ENCODE data around the gene IL11.

IL11 gene

DNA sequence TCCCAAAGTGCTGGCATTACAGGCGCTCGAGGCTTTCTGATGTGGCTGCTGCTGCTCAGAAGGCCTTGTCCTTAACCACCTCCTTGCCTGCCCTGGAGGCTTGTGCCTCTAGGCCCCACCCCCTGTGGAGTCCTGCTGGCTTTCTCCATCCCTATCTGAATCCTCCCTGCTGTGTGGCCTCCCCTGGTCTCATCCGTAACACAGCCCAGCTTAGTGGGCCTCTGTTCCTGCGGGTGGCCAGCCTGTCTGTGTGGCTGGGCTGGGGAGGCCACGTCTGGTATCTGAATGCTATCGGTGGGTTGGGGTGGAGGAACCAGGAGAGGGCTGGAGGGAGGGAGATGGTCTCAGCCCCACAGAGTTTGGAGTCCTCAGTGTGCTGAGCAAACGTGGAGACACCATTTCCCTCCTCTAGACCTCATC lies 20.2 kb upstream of the IL11 start:
- ATAC-seq: no peak

GRCh38 chr19:55389386-55390317 lies 19.4 kb upstream of the IL11 start:
- ATAC-seq: no peak

DNA sequence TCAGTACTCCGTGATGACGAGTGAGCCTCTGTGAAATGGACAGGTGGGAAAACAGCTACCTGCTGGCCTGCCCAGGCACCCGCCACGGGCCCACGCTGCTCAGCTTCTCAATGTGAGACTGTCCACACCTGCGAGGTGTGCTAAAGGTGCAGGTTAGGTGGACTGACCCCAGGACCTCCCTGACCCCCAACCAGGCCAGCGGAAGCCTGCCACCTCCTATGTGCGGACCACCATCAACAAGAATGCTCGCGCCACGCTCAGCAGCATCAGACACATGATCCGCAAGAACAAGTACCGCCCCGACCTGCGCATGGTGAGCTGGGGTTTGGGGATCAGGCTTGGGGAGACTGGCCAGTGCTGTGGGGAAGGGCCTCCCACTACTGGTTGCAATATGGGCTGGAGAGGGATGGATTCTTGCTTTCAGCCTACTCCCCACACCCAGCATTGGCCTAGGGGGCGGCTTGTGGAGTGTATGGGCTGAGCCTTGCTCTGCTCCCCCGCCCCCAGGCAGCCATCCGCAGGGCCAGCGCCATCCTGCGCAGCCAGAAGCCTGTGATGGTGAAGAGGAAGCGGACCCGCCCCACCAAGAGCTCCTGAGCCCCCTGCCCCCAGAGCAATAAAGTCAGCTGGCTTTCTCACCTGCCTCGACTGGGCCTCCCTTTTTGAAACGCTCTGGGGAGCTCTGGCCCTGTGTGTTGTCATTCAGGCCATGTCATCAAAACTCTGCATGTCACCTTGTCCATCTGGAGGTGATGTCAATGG lies 17.7 kb upstream of the IL11 start:
- no peak for ATAC-seq

GRCh38 chr19:55386493-55386971 lies 16.3 kb upstream of the IL11 start:
- no peak for ATAC-seq

- peak; percentile 78 to 79 for ATAC-seq
Observed at GRCh38 chr19:55385724-55386492, 15.6 kb upstream of the IL11 start, which contains the start of gene RPL28. RPL28 (plus strand) TSS chr19:55385932; CDS start chr19:55386358, 426 bp downstream.

DNA sequence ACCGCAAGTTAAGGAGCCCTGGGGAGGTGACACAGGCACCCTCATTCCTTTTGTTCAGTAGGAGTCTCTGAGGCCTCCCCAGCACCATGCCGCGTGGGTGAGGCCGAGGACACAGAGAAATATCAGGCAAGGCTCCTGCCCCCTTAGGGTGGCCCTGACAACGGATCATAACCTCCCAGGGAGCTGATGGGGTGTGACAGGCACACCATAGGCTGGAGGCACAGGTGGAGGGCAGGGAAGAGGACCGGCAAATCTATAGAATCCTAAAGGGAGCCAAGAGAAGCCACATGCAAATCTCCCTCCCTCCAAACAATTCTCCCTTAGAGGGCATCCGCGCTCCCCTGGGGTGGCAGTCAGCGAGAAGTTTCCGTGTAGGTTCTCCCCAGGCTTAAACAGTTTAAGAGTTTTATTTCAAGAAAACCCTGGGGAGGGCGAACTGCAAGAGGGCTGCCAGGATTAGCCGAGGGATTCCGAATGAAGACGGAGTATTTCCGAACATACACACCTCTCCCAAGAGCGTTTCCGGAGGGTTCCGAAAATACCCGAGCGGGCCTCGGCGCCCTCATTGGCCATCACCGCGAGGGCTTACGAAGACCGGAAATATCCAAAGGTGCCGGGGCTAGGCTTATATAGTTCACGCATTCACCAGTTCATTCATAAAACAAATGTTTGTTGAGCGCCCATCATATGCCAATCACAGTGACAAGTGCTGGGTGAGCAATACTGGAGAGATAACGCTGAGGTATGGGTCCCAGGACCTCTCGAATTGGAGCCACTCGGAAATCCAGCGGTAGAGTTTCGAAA lies 14.9 kb upstream of the IL11 start:
- peak; percentile 79 for ATAC-seq

GRCh38 chr19:55384131-55384919 lies 14.1 kb upstream of the IL11 start, which contains the start of gene TMEM238:
TMEM238 (minus strand) TSS chr19:55384292; CDS start chr19:55384259, 33 bp downstream.
- ATAC-seq: no peak

- peak; percentile 2 to 8 for ATAC-seq
Observed at GRCh38 chr19:55383279-55384130, 13.2 kb upstream of the IL11 start.

DNA sequence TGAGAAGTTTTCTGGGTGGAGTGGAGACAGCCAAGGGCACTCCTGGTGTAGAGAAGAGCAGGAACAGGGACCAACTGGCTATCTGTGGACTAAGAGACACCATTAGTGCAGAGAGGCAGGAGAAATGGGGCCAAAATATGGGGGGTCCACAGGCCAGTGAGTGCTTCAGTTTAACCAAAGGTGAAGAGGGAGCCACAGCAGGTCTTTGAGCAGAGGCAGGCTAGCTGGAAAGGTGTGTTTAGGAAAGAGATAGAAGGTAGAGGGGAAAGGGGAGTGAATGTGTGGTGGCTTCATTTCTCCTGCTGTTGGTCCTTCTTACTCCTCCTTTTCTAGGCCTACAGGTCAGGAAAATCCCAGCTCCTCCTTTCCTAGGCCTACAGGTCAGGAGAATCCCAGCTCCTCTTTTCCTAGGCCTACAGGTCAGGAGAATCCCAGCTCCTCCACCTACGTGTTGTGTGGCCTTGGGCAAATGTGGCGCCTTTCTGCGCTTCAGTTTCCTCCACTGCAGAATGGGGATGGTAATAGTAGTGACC lies 12.3 kb upstream of the IL11 start:
- ATAC-seq: no peak

GRCh38 chr19:55382013-55382412 lies 11.8 kb upstream of the IL11 start:
- ATAC-seq: no peak

GRCh38 chr19:55379174-55379573 lies 8.9 kb upstream of the IL11 start:
- no peak for ATAC-seq

GRCh38 chr19:55377356-55378131 lies 7.3 kb upstream of the IL11 start:
- ATAC-seq: no peak

DNA sequence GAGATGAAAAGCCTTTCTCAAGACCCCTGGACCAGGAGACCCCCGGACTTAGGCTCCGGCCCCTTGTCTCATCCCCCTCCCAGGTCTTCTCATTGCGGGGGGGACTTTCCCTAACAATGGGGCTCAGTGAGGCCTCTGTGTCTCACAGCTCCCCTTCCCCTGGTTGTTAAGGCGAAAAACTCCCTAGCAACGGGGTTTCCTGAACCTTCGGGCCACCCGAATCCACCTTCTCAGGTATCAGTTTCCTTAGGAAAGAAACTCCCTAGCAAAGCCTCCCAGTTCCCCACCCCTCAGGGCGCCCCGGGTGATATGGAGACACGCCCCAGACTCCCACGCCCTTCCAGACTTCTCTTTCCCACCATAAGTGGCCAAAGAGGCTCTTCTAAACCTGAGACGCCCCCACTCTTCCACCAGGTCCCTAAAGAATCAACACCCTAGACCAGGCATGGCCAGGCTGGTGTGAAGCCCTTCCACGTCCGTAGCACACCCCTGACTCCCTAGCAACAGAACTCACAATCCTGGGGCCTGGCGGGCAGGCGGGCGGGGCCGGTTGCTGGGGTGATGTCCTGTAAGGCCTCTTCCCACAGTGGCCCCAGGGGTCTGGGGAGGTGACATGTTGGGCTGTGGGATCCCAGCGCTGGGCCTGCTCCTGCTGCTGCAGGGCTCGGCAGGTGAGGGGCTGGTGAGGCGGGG lies 6.1 kb upstream of the IL11 start, which contains the start of gene TMEM190:
Gene TMEM190 (plus strand): TSS at position 586 of the 693 bp plus-strand sequence. CDS start 28 bp downstream, at position 614.
- no peak for ATAC-seq

DNA sequence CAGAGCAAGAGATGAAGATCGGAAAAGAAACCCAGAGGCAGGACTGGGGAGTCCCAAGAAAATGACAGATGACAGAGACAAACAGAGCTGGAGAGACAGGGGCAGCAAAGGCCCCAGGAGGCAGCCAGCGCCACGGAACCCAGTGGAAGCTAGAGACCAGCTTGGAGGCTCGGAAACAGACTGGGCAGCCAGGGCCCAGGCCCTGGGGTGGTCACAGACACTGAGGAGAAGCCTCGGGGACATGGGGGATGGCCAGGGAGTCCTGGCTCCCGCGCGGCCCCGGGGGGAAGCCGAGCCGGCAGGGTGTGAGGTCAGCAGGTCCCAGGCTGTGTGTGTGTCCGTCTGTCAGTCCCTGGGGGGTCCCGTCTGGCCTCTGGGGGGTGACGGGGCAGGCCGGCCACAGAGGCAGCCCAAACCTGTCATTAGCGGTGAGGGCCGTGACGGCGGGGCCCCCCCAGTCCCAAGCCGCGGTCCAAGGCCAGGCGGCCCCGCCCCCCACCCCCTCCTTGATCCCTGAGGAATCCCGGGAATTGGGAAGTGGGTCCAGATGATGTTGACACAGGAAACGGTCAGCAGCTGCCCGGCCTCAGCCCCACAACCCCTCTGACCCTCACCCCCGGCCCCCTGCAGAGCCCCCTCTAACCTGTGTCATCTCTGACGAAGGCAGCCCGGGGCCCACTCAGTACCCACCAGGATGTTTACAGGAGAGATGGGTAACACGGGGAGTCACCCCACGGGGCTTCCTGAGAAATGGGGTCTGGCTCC lies 3.9 kb upstream of the IL11 start:
- no peak for ATAC-seq

DNA sequence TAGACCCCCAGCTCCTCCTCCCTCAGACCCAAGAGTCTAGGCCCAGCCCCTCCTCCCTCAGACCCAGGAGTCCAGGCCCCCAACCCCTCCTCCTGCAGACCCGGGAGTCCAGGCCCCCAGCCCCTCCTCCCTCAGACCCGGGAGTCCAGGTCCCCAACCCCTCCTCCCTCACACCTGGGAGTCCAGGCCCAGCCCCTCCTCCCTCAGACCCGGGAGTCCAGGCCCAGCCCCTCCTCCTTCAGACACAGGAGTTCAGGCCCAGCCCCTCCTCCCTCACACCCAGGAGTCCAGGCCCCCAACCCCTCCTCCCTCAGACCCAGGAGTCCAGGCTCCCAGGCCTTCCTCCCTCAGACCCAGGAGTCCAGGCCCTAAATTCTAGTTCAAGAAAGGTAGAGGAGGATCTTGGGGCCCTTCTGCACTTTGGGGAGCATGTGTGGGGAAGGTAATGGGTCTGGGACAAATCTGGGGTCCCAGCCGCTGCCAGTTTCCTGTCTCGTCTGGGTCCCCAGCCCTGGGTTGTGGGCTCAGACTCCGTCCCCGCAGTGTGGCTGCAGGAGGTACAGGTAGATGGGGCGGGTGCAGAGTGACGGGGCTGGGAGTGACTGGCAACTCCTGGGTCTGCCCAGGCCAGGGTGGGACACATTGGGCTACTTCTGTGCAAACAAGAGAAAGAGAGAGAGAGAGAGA lies 3.2 kb upstream of the IL11 start:
- ATAC-seq: no peak

DNA sequence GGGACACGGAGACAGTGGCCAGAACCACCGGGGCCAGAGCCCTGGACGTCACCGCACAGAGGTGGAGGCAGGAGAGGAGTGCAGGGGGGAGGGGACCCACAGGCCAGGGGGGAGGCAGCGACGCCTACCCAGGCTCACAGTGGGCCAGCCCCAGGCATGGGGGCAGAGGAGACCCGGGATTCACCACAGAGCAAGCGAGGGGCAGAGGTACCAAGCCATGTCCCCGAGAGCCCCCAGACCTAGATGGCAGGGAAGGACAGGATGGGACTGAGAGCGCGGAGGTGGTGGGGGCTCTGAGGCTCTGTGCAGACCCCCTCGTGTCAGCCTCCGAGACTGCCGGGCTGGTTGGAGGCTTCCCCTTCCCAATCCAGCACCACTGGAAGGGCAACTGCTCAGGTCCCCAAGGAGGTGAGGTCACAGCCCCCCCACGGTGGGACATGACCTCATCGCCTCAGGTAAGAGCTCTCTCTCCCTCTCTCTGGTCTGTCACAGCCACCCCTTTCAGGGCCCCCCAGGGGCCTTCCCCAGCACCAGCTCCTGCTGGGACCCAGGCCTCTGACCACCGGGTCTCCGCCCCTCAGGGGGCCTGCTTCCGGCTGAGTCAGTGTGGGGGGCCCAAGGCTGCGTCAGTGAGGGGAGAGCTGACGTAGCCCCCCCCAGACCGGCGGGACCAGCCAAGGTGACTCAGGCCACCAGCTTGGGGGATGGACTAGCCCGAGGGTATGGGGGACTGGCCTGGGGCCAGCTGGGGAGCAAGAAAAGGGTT lies 2.2 kb upstream of the IL11 start:
- peak; percentile 26 to 28 for ATAC-seq

All from activated CD4-positive, CD25-positive, alpha-beta regulatory T cell treated with anti-CD3 and anti-CD28 coated beads, Interleukin-2, amount 50 U/mL, for 24 hours (primary cell).